Activated effector memory CD4-positive, alpha-beta T cell treated with anti-CD3 and anti-CD28 coated beads, Interleukin-2, amount 50 U/mL, for 16 hours (primary cell): ENCODE measurements around the gene TM9SF4.
"Not testable (repeated sequence)": the region's sequence is repeated elsewhere in the genome, so short reads cannot be mapped to it uniquely, and the experiment has no call there.

Experiments
- DNase-seq: peaks from one replicate; pipeline ENCODE4 v3.0.0-alpha.2; 2020

TM9SF4 gene

GRCh38 chr20:32159766-32160221, 50.3 kb downstream of the TM9SF4 start:
- peak; percentile 55 for DNase-seq

- no peak for DNase-seq
Measured at GRCh38 chr20:32160341-32160740, 50.8 kb downstream of the TM9SF4 start.

- DNase-seq: no peak
Measured at GRCh38 chr20:32162351-32162750, 52.8 kb downstream of the TM9SF4 start.

- no peak for DNase-seq
Measured at GRCh38 chr20:32163951-32164350, 54.4 kb downstream of the TM9SF4 start.

- DNase-seq: no peak
Measured at GRCh38 chr20:32164984-32165735, 55.6 kb downstream of the TM9SF4 start.

DNA sequence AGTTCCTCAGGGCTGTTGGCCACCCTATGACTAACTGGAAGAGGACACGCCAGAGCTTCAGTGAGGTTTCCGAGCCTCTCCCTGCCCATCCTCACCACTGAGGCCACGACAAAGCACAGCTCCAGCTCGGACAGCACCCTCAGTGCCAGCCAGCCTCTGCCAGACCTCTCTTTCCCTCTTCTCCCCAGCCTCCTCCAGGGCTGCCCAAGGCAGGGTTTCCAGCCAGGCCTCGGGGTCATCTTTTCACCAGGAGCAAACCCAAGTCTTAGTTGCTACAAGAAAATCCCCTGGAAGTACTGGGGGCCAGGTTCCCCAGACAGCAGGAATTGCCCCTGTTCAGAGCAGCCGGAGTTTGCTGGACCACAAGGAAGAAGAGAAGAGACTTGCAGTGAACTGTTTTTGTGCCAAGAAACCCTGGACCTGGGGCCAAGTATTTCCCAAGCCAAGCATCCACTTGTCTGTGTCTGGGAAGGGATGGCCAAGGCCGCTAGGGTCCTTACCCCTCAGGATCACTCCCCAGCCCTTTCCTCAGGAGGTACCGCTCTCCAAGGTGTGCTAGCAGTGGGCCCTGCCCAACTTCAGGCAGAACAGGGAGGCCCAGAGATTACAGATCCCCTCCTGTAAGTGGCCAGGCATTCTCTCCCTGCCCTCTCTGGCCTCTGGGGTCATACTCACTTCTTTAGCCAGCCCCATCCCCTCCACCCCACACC, 56.5 kb downstream of the TM9SF4 start:
- DNase-seq: no peak

GRCh38 chr20:32167552-32167951, 58.0 kb downstream of the TM9SF4 start:
- peak; percentile 27 for DNase-seq

DNA sequence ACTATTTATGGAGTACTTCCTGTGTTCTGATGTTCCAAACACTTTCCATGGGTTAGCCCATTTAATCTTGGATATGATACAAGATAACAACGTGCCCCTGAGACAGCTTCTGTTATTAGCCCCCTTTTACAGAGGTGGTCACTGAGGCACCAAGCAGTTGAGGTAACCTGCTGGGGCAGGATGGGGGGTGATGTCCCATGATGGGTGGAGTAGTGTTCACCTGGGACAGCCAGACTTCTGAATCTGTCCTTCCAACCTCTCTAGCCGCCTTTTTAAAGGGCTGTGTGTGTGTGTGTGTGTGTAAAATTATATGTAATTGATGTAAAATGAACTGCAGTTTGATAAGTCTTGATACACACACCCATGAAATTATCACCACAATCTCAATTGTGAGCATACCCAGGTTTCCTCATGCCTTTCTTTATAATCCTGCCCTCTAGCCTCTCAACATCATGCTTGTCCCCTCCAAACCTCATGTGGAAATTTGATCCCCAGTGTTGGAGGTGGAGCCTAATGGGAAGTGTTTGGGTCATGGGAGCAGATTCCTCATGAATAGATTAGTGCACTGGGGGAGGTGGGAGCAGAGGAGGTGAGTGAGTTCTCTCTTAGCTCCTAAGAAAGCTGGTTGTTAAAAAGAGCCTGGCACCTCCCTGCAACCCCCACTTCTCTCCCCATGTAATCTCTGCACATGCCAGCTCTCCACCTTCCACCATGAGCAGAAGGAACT, 58.8 kb downstream of the TM9SF4 start:
- peak; percentile 8 for DNase-seq

GRCh38 chr20:32177696-32178095, 68.2 kb downstream of the TM9SF4 start:
- DNase-seq: not testable (repeated sequence)

GRCh38 chr20:32179515-32179914, 70.0 kb downstream of the TM9SF4 start:
- DNase-seq: no peak

DNA sequence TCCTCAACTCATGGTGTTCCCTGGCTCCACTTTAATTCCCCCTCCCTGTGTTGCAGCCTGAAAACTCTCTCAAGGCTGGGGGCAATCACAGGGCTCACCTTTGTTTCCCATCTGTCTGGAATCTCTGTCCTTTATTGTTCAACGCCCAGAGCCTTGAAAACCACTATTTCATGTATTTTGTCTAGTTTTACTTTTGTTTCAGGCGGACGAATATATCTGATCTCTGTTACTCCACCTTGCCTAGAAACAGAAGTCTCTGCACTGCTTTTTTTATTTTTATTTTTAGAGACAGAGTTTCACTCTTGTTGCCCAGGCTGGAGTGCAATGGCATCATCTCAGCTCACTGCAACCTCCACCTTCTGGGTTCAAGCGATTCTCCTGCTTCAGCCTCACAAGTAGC, 70.4 kb downstream of the TM9SF4 start:
- no peak for DNase-seq

GRCh38 chr20:32181606-32182005, 72.1 kb downstream of the TM9SF4 start:
- DNase-seq: no peak

- DNase-seq: no peak
Measured at GRCh38 chr20:32183947-32184635, 74.6 kb downstream of the TM9SF4 start.

DNA sequence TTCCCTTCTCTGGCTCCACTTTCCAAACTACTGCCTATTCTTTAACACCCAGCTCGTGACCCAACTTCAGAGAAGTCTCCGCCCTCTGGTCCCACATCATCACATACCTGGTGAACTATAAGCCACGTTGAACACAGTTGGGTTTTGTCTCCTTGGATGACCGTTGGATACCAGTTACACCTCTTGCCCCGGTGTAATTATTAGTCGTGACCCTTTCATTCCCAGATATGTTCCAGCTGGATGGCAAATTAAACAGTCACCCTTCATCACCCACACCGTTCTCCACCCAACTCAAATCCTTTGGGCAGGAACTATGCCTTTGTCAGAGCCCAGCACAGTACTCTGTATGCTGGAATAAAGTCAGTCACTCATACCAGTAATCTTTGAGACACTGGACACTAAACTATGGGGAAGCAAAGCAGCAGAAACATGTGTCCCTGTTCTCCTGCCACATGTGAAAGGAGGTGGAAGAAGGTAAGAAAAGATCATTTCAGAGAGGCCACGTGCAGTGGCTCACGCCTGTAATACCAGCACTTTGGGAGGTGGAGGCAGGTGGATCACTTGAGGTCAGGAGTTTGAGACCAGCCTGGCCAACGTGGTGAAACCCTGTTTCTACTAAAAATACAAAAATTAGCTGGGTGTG, 75.6 kb downstream of the TM9SF4 start:
- peak; percentile 43 for DNase-seq

GRCh38 chr20:32186506-32186905, 77.0 kb downstream of the TM9SF4 start:
- peak; percentile 17 for DNase-seq

GRCh38 chr20:32188376-32189122, 79.0 kb downstream of the TM9SF4 start:
- DNase-seq: peak; percentile 57

- DNase-seq: peak; percentile 55
Measured at GRCh38 chr20:32189123-32189410, 79.6 kb downstream of the TM9SF4 start.

DNA sequence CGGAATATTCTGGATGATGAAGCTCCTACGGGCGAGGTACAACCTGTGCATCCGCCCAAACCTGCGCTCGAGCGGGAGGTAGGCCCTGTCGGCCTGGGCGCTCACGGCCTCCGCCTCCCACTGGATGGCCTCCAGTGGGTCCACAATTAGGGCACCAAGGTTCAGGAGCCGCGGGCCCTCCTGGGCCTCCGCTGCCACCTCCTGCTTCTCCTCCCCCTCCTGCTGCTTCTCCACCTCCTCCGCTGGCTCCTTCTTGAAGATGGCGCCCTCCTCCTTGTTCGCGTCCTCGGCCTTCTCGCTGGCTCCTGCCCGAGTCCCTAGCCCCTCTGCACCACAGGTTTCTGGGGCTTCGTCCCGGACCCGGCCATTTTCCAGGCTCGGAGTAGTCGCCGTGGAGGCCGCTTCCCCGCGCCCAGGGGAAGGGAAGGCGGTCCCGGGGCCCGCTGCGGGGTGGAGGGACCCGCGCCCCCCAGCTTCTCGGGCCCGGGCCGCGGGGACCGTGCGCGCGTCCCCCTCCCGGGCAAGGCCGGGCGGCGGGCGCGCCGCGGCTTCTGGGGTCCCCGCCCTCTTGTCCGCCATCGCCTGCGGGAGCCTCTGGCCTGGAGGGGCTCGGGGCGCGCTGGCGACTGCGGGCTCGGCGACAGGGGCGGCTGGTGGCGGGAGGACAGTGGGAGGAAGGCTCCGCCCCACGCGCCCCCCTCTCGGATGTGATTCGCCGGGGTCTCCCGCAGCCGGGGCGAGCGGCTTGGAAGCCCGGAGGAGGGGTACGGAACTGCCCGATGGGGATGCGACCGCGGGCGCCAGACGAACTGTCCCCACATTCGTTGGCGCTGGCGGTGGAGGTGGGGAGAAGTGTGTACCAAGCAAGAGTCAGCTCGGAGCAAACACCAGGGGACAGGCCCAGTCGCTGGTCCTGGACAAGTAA, 80.4 kb downstream of the TM9SF4 start:
- peak; percentile 75 for DNase-seq

GRCh38 chr20:32190616-32191415, 81.3 kb downstream of the TM9SF4 start:
- DNase-seq: peak; percentile 59

GRCh38 chr20:32191422-32191821, 81.9 kb downstream of the TM9SF4 start:
- DNase-seq: peak; percentile 59
